ENCODE results near the gene CTSE.

DNA sequence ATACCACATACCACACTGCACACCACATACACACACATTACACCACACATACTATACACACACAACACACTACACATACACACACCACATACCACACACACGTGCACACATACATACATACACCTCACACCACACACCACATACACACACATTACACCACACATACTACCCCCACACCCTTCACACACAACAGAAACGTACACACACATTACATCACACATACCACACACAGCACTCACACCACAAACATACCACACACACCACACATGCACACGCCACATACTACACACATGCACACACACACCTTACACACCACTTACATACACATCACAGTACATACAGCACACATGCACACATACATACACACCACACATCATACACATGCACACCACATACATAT, 49.0 kb downstream of the CTSE start:
- TF ChIP-seq EZH2 (IDR thresholded peaks at IDR 0.05; ENCODE audit: low read depth, low read length, severe bottlenecking) (no peak), POLR2AphosphoS5 (IDR thresholded peaks at IDR 0.05; ENCODE audit: low read depth, low read length) (no peak), GTF2F1 (IDR thresholded peaks at IDR 0.05; ENCODE audit: borderline replicate concordance, low read depth, low read length) (no peak), POLR2A (IDR thresholded peaks at IDR 0.05; ENCODE audit: control extremely low read depth in 1 of 2, low read depth in 2 of 2, low read length in 2 of 2) (no peak), FOSL1 (IDR thresholded peaks at IDR 0.05; ENCODE audit: insufficient read depth, low read depth, low read length) (no peak), HDAC2 (IDR thresholded peaks at IDR 0.05; ENCODE audit: borderline replicate concordance in 1 of 2, low read depth in 2 of 2, low read length in 2 of 2) (no peak), SIN3A (conservative IDR thresholded peaks at IDR 0.05 in 1 of 2, IDR thresholded peaks at IDR 0.05 in 1 of 2; ENCODE audit: low read depth in 1 of 2, low read length in 2 of 2) (no peak), NANOG (IDR thresholded peaks at IDR 0.05; ENCODE audit: insufficient read depth, low read depth, low read length, poor library complexity, severe bottlenecking) (no peak), EP300 (IDR thresholded peaks at IDR 0.05; ENCODE audit: borderline replicate concordance in 1 of 2, low read depth in 2 of 2, low read length in 2 of 2) (no peak)
- TF ChIP-seq, protein P1, sequence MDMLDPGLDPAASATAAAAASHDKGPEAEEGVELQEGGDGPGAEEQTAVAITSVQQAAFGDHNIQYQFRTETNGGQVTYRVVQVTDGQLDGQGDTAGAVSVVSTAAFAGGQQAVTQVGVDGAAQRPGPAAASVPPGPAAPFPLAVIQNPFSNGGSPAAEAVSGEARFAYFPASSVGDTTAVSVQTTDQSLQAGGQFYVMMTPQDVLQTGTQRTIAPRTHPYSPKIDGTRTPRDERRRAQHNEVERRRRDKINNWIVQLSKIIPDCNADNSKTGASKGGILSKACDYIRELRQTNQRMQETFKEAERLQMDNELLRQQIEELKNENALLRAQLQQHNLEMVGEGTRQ (IDR thresholded peaks at IDR 0.05; ENCODE audit: low read length), result no peak

Measured in H1 (cell line).